Breast epithelium (tissue), 4 donors: ENCODE results near the gene C16orf74. TPM values are rescaled to one million over a fixed set of nuclear protein-coding genes. Genes with fewer than 3 reads are reported as not detected.
A peak's percentile ranks its signal among the peaks of the same experiment; 100 is the strongest.

Source experiments
- DNase-seq, 2 donors: peaks; one replicate each; pipeline ENCODE4 v3.0.0-alpha.2; 2019; ENCODE audit warnings: low spot score in 2 of 2
- H3K27ac ChIP-seq, 2 donors: fragments of 200-600 bp; sonication (generic) in 1 of 2; one replicate each; pipeline ENCODE4 v1.5.1; 2016 to 2019; ENCODE audit warnings: mild to moderate bottlenecking in 1 of 2
- H3K27me3 ChIP-seq, 2 donors: fragments of 200-600 bp; sonication (generic) in 1 of 2; one replicate each; pipeline versions ENCODE4 v1.5.1 to v1.6.0; 2017 to 2019; ENCODE audit warnings: control low read depth in 1 of 2, mild to moderate bottlenecking in 1 of 2
- H3K36me3 ChIP-seq: fragments of 200-600 bp; one replicate; pipeline ENCODE4 v1.5.1; 2019
- H3K4me1 ChIP-seq, 2 donors: fragments of 200-600 bp; sonication (generic); one replicate each; pipeline ENCODE4 v1.5.1; 2016 to 2019; ENCODE audit warnings: control low read depth in 1 of 2
- H3K4me3 ChIP-seq, 3 donors: fragments of 200-600 bp; sonication (generic); 1 replicate in 2 of 3; 2 replicates in 1 of 3; pipeline ENCODE4 v1.5.1; 2016 to 2019; ENCODE audit warnings: mild to moderate bottlenecking in 3 of 3, moderate library complexity in 2 of 3
- H3K9me3 ChIP-seq, 2 donors: fragments of 200-600 bp; sonication (generic) in 1 of 2; one replicate each; pipeline ENCODE4 v1.5.1; 2016 to 2019; ENCODE audit warnings: control low read depth in 1 of 2
- CTCF ChIP-seq, 3 donors: fragments of 450-650 bp; IDR thresholded peaks; one replicate each; pipeline ENCODE4 v1.5.1; 2016 to 2017; ENCODE audit warnings: antibody characterized with exemption in 3 of 3, mild to moderate bottlenecking in 3 of 3, moderate library complexity in 3 of 3
- POLR2A ChIP-seq: fragments of 450-650 bp; IDR thresholded peaks from one replicate; pipeline ENCODE4 v1.6.1; 2016; ENCODE audit warnings: antibody characterized with exemption, mild to moderate bottlenecking, moderate library complexity
- POLR2AphosphoS5 ChIP-seq, 3 donors: sonication (generic); formaldehyde crosslinking; IDR thresholded peaks; one replicate each; pipeline ENCODE4 v1.6.1; 2017; ENCODE audit warnings: antibody characterized with exemption in 3 of 3
- intact Hi-C: fragments of 100-400 bp; cut with DNase I; formaldehyde crosslinking; loops from one replicate; pipeline ENCODE4 v1.15.1; 2023; ENCODE audit warnings: low total_unique reads
- total RNA-seq, 3 donors: library from RNA; depleted of rRNA; stranded (reverse); fragments of >200 nt; gene quantifications; one replicate each; pipeline ENCODE4 v1.1.0, GENCODE V29; 2016

Gene C16orf74
- total RNA-seq, 3 donors from 2014 or later = 0.80 to 7.2 (median 6.7) TPM

- H3K4me1 ChIP-seq = peaks cover 5 to 15% of the 10 kb centered on the region in 2 donors
- no peaks in the 10 kb centered on the region for H3K9me3 ChIP-seq
- TF ChIP-seq POLR2AphosphoS5 (IDR thresholded peaks at IDR 0.05) (no peak), POLR2A (no peak), CTCF (IDR thresholded peaks at IDR 0.05) (no peak)
- no peak overlapping the region for H3K4me3 ChIP-seq
- H3K27ac ChIP-seq = peak overlapping the region in 1 of 2 donors; percentile 61
- no peak for DNase-seq
- no peaks in the 10 kb centered on the region for H3K36me3 ChIP-seq
- no peaks in the 10 kb centered on the region for H3K27me3 ChIP-seq
- intact Hi-C loops = loop anchor here (10.0 kb wide), 1 partner anchor 82 kb away; no protein-coding TSS in a partner anchor
These were observed 4.3 kb downstream of the C16orf74 start for GRCh38 chr16:85746460-85747215.

- Histone ChIP-seq H3K4me3 (no peak overlapping the region), H3K27me3 (no peaks in the 10 kb centered on the region), H3K4me1 (no peaks in the 10 kb centered on the region), H3K36me3 (no peaks in the 10 kb centered on the region), H3K9me3 (no peaks in the 10 kb centered on the region), H3K27ac (no peak overlapping the region)
- no peak for DNase-seq
- intact Hi-C loops = no loop called here
- TF ChIP-seq POLR2A (no peak), POLR2AphosphoS5 (IDR thresholded peaks at IDR 0.05) (no peak), CTCF (IDR thresholded peaks at IDR 0.05) (no peak)
These were observed 11.8 kb downstream of the C16orf74 start for GRCh38 chr16:85738923-85739715.

- TF ChIP-seq POLR2AphosphoS5 (IDR thresholded peaks at IDR 0.05) (no peak), CTCF (IDR thresholded peaks at IDR 0.05) (no peak), POLR2A (no peak)
- intact Hi-C loops = no loop called here
- no peaks in the 10 kb centered on the region for H3K36me3 ChIP-seq
- H3K9me3 ChIP-seq = no peaks in the 10 kb centered on the region
- no peaks in the 10 kb centered on the region for H3K27me3 ChIP-seq
- no peak overlapping the region for H3K4me3 ChIP-seq
- H3K4me1 ChIP-seq = no peaks in the 10 kb centered on the region
- no peak for DNase-seq
- no peak overlapping the region for H3K27ac ChIP-seq
These were observed 14.0 kb downstream of the C16orf74 start for GRCh38 chr16:85736921-85737320.

GRCh38 chr16:85735946-85736345, 14.9 kb downstream of the C16orf74 start:
- H3K4me1 ChIP-seq = no peaks in the 10 kb centered on the region
- H3K36me3 ChIP-seq = no peaks in the 10 kb centered on the region
- intact Hi-C loops = no loop called here
- TF ChIP-seq POLR2A = no peak
- no peak for TF ChIP-seq POLR2AphosphoS5 (IDR thresholded peaks at IDR 0.05)
- TF ChIP-seq CTCF (IDR thresholded peaks at IDR 0.05) = no peak
- DNase-seq = no peak
- H3K9me3 ChIP-seq = no peaks in the 10 kb centered on the region
- no peak overlapping the region for H3K27ac ChIP-seq
- no peak overlapping the region for H3K4me3 ChIP-seq
- no peaks in the 10 kb centered on the region for H3K27me3 ChIP-seq

- no peaks in the 10 kb centered on the region for H3K27me3 ChIP-seq
- TF ChIP-seq POLR2A = no peak
- no peak overlapping the region for H3K27ac ChIP-seq
- H3K36me3 ChIP-seq = no peaks in the 10 kb centered on the region
- no peaks in the 10 kb centered on the region for H3K9me3 ChIP-seq
- H3K4me1 ChIP-seq = no peaks in the 10 kb centered on the region
- no peak for DNase-seq
- no peak overlapping the region for H3K4me3 ChIP-seq
- intact Hi-C loops = no loop called here
These were observed 15.7 kb downstream of the C16orf74 start for GRCh38 chr16:85735225-85735635.
